CD4-positive, alpha-beta T cell treated with Interleukin-2 at 100 ng/mL for 4 hours (primary cell): Measurements from ENCODE around the gene MYO10.

Source experiments
- DNase-seq: peaks from one replicate; pipeline ENCODE4 v3.0.0-alpha.2; 2020; ENCODE audit warnings: low spot score

The MYO10 gene

GRCh38 chr5:16709691-16710433, 226.2 kb downstream of the MYO10 start:
- DNase-seq = no peak

GRCh38 chr5:16707869-16708192, 228.3 kb downstream of the MYO10 start:
- DNase-seq = no peak

GRCh38 chr5:16707168-16707868, 228.8 kb downstream of the MYO10 start:
- DNase-seq = no peak

GRCh38 chr5:16704945-16705344, 231.1 kb downstream of the MYO10 start:
- no peak for DNase-seq

- no peak for DNase-seq
Measured at GRCh38 chr5:16702964-16703363, 233.1 kb downstream of the MYO10 start.

GRCh38 chr5:16701134-16702099, 234.7 kb downstream of the MYO10 start:
- no peak for DNase-seq

- DNase-seq = no peak
Measured at GRCh38 chr5:16700081-16700480, 236.0 kb downstream of the MYO10 start.

- DNase-seq = no peak
Measured at GRCh38 chr5:16695779-16696178, 240.3 kb downstream of the MYO10 start.

GRCh38 chr5:16693879-16694278, 242.2 kb downstream of the MYO10 start:
- no peak for DNase-seq

- no peak for DNase-seq
Measured at GRCh38 chr5:16691731-16692130, 244.4 kb downstream of the MYO10 start.

- DNase-seq = no peak
Measured at GRCh38 chr5:16690243-16690852, 245.7 kb downstream of the MYO10 start.

GRCh38 chr5:16687898-16688297, 248.2 kb downstream of the MYO10 start:
- DNase-seq = no peak

GRCh38 chr5:16685069-16685468, 251.0 kb downstream of the MYO10 start:
- no peak for DNase-seq

- no peak for DNase-seq
Measured at GRCh38 chr5:16681876-16682275, 254.2 kb downstream of the MYO10 start.

GRCh38 chr5:16679863-16680262, 256.2 kb downstream of the MYO10 start:
- DNase-seq = no peak

GRCh38 chr5:16679190-16679589, 256.9 kb downstream of the MYO10 start:
- DNase-seq = no peak

GRCh38 chr5:16675806-16676205, 260.3 kb downstream of the MYO10 start:
- DNase-seq = no peak

GRCh38 chr5:16674750-16675149, 261.3 kb downstream of the MYO10 start:
- no peak for DNase-seq

GRCh38 chr5:16673241-16674201, 262.6 kb downstream of the MYO10 start:
- DNase-seq = peak; percentile 10

GRCh38 chr5:16671208-16671607, 264.9 kb downstream of the MYO10 start:
- no peak for DNase-seq

GRCh38 chr5:16669776-16670175, 266.3 kb downstream of the MYO10 start:
- no peak for DNase-seq
